HG02970 (cell line): ENCODE results near the gene INTS3.
"Not testable (repeated sequence)": the region's sequence is repeated elsewhere in the genome, so short reads cannot be mapped to it uniquely, and the experiment has no call there.

Experiments used
- ATAC-seq: cut with Tn5 transposase; IDR thresholded peaks from one replicate; pipeline ENCODE4 v1.9.1; 2021; ENCODE audit warnings: mild to moderate bottlenecking, moderate library complexity, moderate number of reproducible peaks; ENCODE audit not compliant: unreplicated experiment, low FRiP score

The INTS3 gene

GRCh38 chr1:153775458-153776327, 47.8 kb downstream of the INTS3 start:
- peak; percentile 39 for ATAC-seq

GRCh38 chr1:153776352-153776751, 48.5 kb downstream of the INTS3 start:
- ATAC-seq, result no peak

GRCh38 chr1:153776845-153777370, 49.1 kb downstream of the INTS3 start:
- ATAC-seq, result no peak

- no peak for ATAC-seq
Measured at GRCh38 chr1:153777648-153778047, 49.8 kb downstream of the INTS3 start.

DNA sequence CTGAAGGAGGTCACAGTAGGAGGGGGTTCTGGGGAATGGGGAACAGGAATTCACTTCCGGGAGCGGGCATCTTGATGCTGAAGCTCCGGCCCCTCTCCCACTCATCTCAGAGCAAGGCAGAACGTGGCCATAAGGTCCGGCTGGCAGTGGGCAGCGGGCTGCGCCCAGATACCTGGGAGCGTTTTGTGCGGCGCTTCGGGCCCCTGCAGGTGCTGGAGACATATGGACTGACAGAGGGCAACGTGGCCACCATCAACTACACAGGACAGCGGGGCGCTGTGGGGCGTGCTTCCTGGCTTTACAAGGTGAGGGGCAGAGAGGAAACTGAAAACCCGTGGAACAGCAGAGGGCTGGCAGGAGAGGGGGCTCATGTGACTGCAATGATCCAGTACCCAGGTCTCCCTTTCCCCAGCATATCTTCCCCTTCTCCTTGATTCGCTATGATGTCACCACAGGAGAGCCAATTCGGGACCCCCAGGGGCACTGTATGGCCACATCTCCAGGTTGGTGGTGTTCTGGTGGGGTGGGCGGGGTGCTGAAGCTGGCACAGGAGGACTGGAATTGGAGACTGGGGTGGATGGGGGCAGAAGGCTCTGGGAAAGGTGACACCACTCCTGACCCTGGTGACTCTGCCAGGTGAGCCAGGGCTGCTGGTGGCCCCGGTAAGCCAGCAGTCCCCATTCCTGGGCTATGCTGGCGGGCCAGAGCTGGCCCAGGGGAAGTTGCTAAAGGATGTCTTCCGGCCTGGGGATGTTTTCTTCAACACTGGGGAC, 50.4 kb downstream of the INTS3 start:
- no peak for ATAC-seq

- ATAC-seq, result no peak
Measured at GRCh38 chr1:153778824-153779519, 51.1 kb downstream of the INTS3 start.

DNA sequence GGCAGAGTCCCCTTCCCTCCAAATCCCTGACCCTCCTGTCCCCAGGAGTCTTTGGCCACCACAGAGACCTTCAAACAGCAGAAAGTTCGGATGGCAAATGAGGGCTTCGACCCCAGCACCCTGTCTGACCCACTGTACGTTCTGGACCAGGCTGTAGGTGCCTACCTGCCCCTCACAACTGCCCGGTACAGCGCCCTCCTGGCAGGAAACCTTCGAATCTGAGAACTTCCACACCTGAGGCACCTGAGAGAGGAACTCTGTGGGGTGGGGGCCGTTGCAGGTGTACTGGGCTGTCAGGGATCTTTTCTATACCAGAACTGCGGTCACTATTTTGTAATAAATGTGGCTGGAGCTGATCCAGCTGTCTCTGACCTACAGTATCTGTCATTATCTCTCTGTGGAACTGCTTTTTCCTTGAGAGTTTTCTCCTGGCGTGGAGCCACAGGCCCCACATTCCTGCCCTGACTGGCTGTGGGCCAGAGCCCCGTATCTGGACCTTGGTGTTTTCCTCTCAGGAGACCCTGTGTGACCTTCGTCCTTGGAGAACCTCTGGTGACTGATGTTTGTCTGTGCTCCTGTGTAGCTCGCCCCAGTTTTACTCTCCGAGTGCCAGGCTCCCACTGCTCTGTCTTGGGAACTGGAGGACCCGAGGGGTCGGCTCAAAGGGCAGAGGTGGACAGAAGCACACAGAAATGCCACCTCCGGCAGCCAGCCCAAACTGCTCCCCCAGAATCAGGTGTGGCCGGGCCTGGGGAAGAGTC, 52.1 kb downstream of the INTS3 start:
- ATAC-seq, result no peak

DNA sequence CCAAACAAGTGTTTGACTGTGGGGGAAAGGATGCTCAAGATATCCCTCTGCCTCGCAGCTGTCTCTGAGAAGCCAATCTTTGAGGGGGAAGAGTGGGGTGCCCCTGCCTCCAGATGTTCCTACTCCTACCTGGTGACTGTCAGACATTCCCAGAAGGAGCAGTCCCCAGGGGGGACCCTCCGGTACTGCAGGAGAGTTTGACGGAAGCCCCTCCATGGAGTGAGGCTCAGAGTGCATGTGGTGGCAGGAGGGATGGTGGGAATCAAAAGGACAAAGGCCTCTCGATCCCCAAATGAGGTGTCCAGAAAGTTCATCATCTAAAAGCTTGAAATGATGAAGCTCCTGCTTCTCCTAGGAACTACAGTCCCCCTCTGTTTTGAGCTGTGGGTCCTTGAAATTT, 52.7 kb downstream of the INTS3 start:
- no peak for ATAC-seq

DNA sequence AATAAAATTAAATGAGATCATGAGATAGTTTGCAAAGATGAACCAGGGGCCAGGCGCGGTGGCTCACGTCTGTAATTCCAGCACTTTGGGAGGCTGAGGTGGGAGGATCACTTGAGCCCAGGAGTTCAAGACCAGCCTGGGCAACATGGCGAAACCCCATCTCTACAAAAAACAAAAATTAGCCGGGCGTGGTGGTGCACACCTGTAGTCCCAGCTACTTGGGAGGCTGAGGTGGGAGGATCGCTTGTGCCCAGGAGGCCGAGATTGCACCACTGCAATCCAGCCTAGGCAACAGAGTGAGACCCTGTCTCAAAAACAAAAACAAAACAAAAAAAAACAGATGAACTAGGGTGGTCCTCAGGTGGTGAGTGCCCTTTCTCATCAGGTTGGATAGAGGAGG, 54.8 kb downstream of the INTS3 start:
- not testable (repeated sequence) for ATAC-seq

DNA sequence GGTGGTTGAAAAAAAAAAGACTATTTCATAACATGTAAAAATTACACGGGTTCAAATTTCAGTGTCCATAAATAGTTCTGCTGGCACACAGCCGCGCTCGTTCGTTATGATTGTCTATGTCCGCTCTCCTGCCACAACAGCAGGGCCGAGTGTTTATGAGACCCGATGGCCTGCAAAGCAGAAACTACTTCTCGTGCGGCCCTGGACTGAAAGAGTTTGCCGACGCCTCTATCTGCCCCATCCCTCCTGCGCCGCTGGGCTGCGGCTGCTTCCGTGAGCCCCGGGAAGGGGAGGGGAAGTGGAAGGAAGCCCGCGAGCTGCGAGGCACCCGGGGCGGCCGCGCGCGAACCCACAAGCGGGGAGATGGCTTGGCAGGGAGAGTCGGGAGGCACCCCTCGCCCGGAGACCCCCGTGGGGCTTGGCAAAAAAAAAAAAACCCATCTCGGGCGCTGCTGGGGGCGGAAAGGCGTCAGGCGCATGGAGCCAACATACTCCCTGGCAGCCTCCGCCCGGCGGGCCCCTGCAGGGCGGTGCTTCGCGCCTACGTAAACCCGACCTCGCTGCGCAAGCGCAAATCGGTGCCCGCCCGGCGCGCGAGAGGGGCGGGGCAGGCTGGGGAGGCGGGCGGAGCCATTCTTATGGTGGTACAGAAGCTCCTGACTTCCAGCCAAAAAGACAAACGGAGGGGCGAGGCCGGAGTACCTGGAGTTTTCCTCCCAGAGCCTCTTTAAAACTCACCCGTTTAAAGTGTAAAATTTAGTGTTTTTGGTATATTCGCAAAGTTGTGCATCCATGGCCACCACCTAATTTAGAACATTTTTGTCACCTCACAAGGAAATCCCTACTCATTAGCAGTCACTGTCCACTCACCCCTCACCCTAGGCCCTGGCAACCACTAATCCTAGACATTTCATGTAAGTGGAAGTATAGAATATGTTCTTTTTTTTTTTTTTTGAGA, 55.7 kb downstream of the INTS3 start:
- ATAC-seq, result peak; percentile 92

DNA sequence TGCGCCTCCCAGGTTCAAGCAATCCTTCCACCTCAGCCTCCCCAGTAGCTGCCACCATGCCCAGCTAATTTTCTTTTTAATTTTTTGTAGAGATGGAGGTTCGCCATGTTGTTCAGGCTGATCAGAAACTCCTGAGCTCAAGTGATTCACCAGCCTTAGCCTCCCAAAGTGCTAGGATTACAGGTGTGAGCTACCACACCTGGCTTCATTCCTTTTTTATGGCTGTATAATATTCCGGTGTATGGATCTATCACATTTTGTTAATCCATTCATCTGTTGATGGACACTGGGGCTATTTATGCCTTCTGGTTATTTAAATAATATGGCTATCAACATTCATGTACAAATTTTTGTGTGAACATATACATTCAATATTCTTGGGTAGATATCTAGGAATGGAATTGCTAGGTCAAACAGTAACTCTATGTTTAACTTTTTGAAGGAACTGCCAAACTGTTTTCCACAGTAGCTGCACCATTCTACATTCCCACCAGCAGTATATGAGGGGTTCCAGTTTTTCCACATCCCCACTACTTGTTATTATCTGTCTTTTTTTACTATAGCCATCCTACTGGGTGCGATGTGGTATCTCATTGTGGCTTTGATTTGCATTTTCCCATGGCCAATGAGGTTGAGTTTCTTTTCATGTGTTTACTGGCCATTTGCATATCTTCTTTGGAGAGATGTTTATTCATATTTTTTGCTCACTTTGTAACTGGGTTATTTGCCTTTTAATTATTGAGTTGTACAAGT, 58.4 kb downstream of the INTS3 start:
- ATAC-seq, result no peak

GRCh38 chr1:153789478-153790034, 61.7 kb downstream of the INTS3 start:
- no peak for ATAC-seq

DNA sequence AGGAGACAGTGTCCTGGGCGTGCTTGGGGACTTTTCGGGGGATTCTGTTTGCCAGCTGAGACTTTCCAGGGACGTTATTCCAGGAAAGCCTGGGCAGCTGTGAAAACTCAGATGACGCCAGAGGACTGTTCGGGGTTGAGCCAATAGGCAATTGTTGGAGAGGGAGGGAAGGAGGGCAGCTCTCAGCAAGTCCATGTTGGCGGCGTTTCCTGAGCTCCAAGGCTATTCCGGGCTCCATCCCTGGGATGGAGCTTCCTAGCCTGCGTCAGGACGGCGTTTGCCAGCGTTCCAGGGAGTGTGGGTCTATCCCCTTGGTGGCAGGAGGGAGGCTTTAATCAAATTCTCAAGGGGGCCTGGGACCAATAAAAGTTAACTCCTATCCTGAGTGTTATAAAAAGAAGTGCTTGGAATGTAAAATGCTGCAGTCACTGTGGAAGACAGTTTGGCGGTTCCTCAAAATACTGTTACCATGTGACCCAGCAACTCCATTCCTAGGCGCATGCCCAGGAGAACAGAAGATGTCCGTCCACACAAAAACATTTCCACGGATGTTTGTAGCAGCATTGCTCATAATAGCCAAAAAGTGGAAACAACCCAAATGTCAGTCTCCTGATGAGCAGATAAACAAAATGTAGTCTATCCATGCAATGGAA, 62.6 kb downstream of the INTS3 start:
- no peak for ATAC-seq

DNA sequence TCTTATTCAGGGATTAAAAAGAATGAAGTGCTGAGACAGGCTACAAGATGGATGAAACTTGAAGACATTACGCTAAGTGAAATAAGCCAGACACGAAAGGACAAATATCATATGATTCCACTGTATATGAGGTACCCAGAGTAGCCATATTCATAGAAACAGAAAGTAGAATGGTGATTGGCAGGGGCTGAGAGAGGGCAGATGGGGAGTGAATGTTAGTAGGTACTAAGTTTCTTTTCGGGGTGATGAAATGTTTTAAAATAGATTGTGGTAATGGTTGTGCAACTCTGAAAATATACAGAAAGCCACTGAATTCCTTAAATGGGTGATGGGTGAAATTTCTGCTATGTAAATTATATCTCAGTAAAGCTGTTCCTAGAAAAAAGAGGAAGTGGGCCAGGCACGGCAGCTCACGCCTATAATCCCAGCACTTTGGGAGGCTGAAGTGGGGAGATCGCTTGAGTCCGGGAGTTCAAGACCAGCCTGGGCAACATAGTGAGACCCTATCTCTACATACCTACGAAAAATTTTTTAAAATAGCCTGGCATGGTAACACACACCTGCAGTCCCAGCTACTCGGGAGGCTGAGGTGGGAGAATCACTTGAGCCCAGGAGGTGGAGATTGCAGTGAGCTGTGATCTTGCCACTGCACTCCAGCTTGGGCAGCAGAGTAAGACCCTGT, 63.3 kb downstream of the INTS3 start:
- ATAC-seq, result peak; percentile 63

DNA sequence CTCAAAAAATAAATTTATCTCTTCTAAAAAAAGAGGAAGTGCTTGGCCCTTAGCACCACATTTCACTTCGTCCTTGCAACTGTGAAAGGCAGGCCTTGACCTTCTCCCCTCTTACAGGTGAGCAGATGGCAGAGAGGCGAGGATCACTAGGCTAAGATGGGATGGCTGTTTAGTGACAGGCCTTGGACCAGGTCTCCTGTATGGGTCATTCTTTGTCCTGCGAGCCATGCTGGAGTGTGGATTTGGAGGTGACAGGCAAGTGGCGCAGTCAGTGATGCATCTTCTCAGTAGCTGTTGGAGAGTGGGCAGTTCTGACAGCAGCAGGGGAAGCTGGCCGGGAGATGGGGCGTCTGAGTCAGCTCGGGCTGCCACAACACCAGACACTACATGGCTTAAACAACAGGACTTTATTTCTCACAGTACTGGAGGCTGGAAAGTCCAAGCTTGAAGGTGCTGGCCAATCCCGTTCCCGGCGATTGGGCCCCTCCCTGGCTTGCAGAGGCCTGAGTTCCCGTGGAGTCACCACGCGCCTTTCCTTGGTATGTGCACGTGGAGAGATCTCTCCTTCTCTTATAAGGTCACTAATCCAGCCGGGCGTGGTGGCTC, 63.9 kb downstream of the INTS3 start:
- peak; percentile 10 for ATAC-seq

- no peak for ATAC-seq
Measured at GRCh38 chr1:153792631-153793041, 64.8 kb downstream of the INTS3 start.
